Suppressor macrophage treated with lipopolysaccharide for 4 hours (primary cell): ENCODE measurements around the gene CFAP299.

ENCODE experiments used
- DNase-seq: peaks from one replicate; pipeline ENCODE4 v3.0.0-alpha.2; 2020

The CFAP299 gene

DNA sequence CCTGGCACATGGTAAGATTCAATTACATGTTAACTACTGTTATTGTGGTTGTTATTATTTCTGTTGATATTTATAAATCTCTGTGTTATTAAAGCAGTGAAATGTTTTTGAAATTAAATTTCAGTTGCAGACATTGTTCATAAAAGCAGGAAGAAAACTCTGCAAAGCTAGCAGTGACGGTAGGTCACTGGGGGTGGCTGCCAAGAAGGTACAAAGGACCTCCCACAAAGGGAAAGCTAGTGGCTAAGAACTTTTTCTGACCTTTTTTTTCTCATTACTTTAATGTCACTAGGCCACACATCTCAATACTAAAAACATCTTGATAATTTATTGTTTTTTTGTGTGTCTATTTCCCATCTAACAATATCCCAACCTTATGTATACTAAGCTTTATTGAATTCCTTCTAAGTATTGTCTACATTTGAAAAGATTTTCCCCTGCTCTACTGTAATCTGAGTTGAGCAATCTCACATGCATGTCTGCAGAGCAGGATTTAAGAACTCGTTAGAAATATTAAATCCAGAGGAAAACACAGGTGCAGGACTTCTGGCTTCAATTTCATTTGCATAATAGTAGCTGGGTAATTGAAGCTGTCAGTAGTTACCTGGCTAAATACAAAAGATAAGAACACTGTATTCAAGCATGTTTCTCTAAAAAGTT, 197.3 kb downstream of the CFAP299 start:
- DNase-seq, result no peak

- no peak for DNase-seq
Measured at GRCh38 chr4:80535551-80535950, 200.0 kb downstream of the CFAP299 start.

GRCh38 chr4:80538276-80538926, 202.9 kb downstream of the CFAP299 start:
- DNase-seq, result no peak

- DNase-seq, result no peak
Measured at GRCh38 chr4:80539190-80539589, 203.7 kb downstream of the CFAP299 start.

GRCh38 chr4:80540349-80540748, 204.8 kb downstream of the CFAP299 start:
- no peak for DNase-seq

DNA sequence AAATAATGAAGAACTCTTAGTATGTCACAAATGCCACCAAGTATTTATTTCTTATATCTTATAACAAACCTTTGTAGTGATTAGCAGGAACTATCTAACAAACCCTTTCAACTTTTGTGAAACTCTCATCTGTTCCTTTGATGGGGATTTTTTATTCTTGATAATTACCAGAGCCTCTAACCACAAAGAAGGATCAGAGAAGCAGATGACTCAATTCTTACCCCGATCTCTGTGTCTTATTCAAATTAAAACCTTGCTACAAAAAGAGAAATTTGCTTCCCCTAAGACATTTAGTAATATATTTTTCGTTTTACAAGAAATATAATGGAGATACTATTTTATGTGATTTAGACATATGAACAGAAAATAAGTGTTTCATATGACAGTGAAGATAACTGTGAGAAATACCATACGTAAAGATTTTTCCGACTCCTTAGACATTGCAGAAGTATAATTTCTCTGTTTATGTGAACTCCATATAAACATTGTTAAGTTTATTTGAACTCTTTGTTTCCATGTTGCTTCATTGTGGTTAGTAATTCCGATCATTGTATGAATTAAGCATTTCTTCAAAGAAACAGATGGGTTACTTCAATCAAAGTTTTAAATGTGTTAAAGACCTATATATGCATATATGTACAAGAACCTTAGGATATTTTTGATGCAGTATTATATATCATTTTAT, 205.4 kb downstream of the CFAP299 start:
- DNase-seq, result no peak

DNA sequence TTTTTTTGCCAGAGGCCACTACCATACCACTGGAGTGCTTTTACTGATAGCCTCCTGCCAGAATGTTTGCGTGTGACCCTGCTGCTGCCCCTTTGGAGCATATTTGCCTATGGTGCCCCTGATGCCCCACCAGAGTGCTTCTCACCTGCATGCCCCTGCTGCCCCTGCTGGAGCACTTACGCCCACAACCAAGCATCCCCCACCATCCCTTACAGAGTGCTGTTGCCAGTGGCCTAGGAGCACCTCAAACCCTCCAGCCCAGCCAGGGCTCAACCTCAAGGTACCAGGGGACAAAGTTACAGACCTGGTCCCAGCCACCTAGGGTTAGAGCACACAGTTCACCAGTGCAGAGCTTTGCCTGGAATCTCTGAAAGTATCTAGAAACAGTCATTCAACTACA, 207.2 kb downstream of the CFAP299 start:
- no peak for DNase-seq

GRCh38 chr4:80560337-80560736, 224.8 kb downstream of the CFAP299 start:
- DNase-seq, result no peak

DNA sequence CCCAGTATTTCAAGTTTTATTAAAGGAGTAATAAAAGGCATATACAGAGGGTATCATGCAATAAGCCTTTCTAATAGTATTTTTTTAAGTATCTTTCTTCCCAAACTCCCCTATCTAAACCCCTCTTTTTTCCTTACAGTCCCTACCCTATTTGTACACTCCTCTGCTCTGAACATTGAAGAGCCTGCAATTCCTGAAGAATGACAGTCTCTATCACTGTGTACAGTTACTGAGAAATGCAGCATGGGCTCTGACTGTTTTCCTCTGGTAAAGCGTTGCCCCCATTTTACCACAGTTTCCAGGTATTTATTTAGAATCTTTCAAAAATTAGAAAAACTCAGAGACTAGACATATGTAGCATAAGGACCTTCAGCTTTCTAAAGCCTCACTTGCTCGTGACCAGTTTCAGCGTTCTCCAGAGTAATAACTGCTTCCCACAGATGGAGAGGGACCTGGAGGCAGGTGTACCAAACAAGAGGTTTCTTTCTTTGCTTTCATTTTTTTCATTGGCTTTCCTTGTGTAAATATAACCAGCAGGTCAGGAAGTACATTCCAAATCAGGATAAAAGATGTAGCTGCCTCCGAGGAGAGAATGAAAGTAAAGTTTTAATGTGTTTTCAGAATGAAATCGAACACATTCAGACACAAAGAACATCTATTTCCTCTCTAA, 230.8 kb downstream of the CFAP299 start:
- DNase-seq, result no peak

DNA sequence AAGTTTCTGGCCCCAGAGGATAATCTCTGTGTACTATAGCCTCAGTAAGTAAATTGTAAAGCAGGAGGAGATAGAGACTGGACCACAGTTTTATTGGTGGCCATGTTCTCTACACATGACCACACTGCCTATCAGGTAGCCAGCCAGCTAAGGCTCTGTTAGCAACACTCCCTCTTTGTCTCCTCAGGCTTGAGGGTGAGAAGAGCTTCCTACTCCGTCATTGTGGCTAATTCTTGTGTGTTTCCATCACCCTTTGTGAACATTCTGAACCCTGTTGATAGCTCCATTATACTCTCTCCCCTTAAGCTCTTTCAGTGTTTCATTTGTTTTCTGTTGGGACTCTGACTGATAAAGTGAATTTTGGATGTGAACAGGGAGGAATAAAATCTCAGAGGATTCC, 233.4 kb downstream of the CFAP299 start:
- DNase-seq, result no peak

DNA sequence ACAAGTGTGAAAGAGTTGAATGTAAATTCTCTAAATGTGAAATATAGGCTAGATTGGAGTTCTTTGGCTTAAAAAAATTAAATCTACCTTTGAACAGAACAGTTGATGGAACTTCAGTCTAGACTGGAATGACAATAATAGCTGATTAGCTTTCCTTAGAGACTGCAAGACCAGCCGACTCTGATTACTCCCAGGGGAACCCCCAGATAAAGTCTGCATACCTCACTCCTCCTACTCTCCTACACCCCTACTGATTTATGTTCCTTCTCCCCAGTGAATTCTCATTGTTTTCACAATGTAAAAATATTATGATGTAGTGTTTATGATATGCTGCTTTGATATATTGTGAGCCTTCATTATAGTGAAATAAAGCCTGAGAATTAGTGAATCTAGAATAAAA, 241.3 kb downstream of the CFAP299 start:
- DNase-seq, result no peak

DNA sequence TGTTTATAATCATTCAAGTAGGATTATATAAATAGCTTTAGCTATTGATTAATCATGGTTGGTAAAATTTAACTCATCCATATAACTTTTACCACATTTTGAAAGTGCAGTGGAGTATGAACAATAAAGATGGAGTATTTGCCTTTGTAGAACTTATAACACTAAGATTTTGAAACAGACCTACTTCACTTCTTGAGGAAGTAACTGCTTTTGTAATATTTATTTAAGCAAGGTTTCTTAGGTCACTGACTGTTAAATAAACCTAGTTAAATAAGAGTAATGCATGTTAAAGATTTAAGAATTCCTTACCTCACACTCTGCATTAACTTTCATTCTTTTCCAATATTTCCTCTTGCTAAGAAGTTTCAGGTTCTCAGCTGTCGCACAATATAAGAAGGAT, 242.5 kb downstream of the CFAP299 start:
- no peak for DNase-seq

GRCh38 chr4:80585542-80585941, 250.0 kb downstream of the CFAP299 start:
- no peak for DNase-seq

GRCh38 chr4:80586716-80587115, 251.2 kb downstream of the CFAP299 start:
- DNase-seq, result no peak

GRCh38 chr4:80587871-80588385, 252.4 kb downstream of the CFAP299 start:
- DNase-seq, result no peak

DNA sequence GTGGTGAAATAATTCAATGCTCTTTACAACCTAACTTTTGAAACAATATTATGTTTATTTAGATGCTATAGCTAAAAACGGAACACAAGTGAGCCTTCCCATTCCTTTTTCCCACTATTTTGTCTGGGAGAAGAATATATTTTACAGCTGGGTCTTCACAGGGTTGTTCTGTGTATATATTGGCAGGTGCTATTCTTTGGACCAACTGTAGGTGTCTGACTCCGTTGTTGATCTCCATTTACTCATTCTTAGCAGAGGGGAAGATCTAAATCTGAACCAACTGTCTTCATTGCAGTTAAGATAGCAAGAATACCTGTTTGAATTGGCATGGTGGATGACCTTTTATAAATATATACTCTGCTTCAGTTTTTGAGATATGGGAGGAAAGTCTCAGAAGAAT, 257.4 kb downstream of the CFAP299 start:
- no peak for DNase-seq

DNA sequence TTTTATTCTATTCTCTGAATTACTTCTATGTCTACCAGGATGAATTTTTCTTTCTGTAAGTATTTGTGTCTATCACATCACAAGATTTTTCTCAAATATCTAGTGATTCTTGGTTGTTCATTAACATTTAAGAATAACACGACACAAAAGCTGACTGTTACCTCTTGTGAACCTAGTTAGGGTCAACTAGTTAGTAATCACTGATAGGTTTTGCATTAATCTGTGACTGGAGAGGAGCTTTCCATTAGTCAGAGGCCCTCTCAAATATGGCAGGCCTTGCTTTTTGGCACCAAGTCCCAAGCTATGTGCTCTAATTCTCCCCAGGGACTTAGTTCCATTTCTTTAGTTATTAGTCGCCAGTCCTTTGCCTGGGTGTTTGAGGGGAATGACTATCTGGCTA, 259.2 kb downstream of the CFAP299 start:
- DNase-seq, result no peak

DNA sequence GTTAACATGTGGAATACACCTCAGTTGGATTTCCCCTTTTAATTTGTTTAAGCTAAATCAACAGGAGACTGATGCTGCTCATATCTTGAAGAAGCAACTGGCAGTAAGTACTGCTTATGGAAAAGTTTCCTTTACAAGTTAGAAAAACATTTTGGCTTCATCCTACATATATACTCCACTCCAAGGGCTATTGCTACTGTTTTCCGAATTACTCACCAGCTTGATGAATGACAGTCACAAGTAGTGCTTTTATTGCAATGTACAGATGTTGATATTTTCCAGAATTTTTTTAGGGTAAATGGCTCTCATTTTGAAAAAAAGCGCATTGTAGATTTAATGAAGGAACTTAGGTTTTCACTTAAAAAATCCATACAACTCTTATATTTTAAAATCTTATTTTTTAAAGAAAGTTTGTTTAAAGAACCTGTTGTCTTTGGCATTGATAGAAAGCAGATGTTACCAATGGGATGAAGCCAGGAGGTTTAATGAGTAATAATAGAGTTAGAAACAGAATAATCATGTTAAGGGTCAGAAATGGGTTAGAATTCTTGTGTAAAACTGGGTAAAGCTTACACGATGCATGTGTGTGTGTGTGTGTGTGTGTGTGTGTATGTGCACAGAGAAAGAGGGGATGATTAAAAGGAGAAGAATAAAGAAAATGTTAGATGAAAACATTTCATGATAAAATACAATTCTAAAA, 272.9 kb downstream of the CFAP299 start:
- DNase-seq, result no peak

DNA sequence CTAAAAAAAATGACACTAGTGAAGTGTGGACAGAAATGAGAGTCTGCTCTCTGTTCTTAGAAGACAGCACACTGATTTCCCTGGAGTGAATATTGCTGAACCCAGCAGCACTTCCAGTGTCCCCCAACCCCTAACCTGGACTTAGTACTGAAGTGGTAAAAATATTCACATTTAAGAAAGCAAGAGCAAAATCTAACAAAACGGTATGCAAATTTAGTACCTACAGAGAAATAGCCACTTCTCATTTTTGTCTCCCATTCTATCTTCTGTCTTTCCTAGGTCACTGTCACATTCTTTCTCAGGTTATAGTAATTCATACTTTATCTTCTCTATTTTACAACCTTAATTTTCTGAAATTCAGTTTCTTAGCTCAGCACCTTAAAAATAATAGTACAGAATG, 274.7 kb downstream of the CFAP299 start:
- no peak for DNase-seq

DNA sequence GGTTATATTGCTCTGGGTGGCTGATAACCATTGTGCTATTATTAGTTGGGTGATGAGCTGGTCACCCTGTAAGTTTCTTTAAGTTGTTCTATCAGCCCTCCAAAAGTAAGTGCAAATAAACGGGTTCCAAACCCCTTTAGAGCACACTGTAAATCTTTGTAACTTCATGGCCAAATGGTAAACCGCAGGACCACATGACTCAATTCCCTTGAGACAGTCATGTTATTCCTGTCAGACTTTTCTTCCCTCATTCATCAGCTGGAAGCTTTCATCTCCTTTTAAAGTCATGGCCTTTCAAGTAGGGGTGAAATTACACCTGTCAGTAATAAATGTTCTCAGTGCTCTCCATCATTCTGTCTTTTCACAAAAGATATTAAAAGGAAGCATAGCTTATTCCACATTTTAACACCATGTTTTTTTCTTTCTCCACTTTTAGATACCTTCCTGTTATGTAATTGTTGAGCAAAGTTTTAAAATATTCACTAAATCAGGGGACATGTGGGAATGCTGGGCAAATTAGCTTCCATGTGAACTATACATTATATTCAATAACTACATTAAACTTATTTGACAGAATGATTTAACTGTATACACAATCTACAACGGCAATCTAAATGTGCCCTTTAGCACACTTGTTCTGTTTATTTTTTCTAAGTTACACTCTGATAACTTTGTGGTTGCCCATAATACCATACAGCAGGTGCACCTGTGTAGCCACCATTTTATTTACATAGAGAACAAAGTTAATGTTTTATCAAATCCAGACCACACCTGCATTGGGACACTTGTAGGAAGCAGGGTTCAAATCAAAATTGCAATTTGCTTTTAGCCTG, 275.5 kb downstream of the CFAP299 start:
- no peak for DNase-seq

DNA sequence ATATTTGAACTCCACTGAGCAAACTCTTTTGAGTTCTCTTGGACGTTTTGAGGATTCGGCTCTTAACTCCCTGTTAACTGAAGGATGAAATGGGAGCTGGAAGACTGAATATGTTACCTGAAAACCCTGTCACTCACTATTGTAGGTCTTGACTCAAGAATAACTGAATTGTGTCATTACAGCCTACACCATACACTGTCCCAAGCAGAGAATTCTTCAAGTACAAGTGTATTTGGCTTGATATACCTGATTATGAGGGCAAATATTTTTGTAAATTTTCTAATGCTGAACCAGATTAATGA, 276.1 kb downstream of the CFAP299 start:
- no peak for DNase-seq

GRCh38 chr4:80613470-80613869, 277.9 kb downstream of the CFAP299 start:
- no peak for DNase-seq
